ENCODE results near the gene ARMH1. TPM values are rescaled to one million over a fixed set of nuclear protein-coding genes. Genes with fewer than 3 reads are reported as not detected.

ARMH1 gene
- total RNA-seq, 1 experiment from 2014 or later: 2.8 TPM

GRCh38 chr1:44649788-44650158 lies 24.7 kb upstream of the ARMH1 start:
- POLR2A ChIA-PET: no interaction called here

GRCh38 chr1:44650159-44650831 lies 24.2 kb upstream of the ARMH1 start:
- CTCF ChIA-PET: no interaction called here
- in situ Hi-C loops (cut with HindIII; ENCODE audit: low pct_unique_long_range_greater_than_20kb, low sequenced_read_pairs) (no loop called here), intact Hi-C loops (cut with micrococcal nuclease; ENCODE audit: unreplicated experiment) (no loop called here)
- ATAC-seq (no peak), DNase-seq (ENCODE audit: low read depth, low spot score) (no peak)
- no peak overlapping the region for H3K27ac ChIP-seq (ENCODE audit: low read length)
- H3K36me3 ChIP-seq (ENCODE audit: control insufficient read depth, insufficient read depth, low read length): no peaks in the 10 kb centered on the region; the same call in 1 of the 2 replicates
- H3K4me1 ChIP-seq (ENCODE audit: control insufficient read depth, insufficient read depth, low read length): no peaks in the 10 kb centered on the region
- no TSS peak for BruUV-seq (replicated peaks)
- H3K4me3 ChIP-seq (ENCODE audit: low read depth in 2 of 2, low read length in 2 of 2): no peak overlapping the region
- POLR2A ChIA-PET: no interaction called here
- H3K9me3 ChIP-seq (ENCODE audit: control insufficient read depth, insufficient read depth, low read depth, low read length): no peaks in the 10 kb centered on the region
- no peaks in the 10 kb centered on the region for H3K27me3 ChIP-seq (ENCODE audit: control insufficient read depth, insufficient read depth, low read length)
- no peak for TF ChIP-seq CTCF (IDR thresholded peaks at IDR 0.05)
- TF ChIP-seq REST (IDR thresholded peaks at IDR 0.05; ENCODE audit: insufficient read depth in 1 of 2, low read depth in 2 of 2, low read length in 1 of 2): no peak
- no peak for TF ChIP-seq POLR2AphosphoS5 (IDR thresholded peaks at IDR 0.05; ENCODE audit: low read depth, low read length)
- no peak for TF ChIP-seq TCF7L2 (IDR thresholded peaks at IDR 0.05; ENCODE audit: low read depth, low read length)
- no peak for TF ChIP-seq SIN3A (IDR thresholded peaks at IDR 0.05; ENCODE audit: borderline replicate concordance, insufficient read depth, low read depth, low read length)

More at GRCh38 chr1:44649788-44650158, 24.7 kb upstream of the ARMH1 start:
- no peaks in the 10 kb centered on the region for H3K27me3 ChIP-seq (ENCODE audit: control insufficient read depth, insufficient read depth, low read length)
- DNase-seq (ENCODE audit: low read depth, low spot score) (no peak), ATAC-seq (no peak)
- no peaks in the 10 kb centered on the region for H3K9me3 ChIP-seq (ENCODE audit: control insufficient read depth, insufficient read depth, low read depth, low read length)
- in situ Hi-C loops (cut with HindIII; ENCODE audit: low pct_unique_long_range_greater_than_20kb, low sequenced_read_pairs) (no loop called here), intact Hi-C loops (cut with micrococcal nuclease; ENCODE audit: unreplicated experiment) (no loop called here)
- H3K27ac ChIP-seq (ENCODE audit: low read length): no peak overlapping the region
- no peaks in the 10 kb centered on the region for H3K4me1 ChIP-seq (ENCODE audit: control insufficient read depth, insufficient read depth, low read length)
- no peaks in the 10 kb centered on the region; the same call in 1 of the 2 replicates for H3K36me3 ChIP-seq (ENCODE audit: control insufficient read depth, insufficient read depth, low read length)
- TF ChIP-seq REST (IDR thresholded peaks at IDR 0.05; ENCODE audit: insufficient read depth in 1 of 2, low read depth in 2 of 2, low read length in 1 of 2): no peak
- no peak for TF ChIP-seq POLR2AphosphoS5 (IDR thresholded peaks at IDR 0.05; ENCODE audit: low read depth, low read length)
- no peak for TF ChIP-seq TCF7L2 (IDR thresholded peaks at IDR 0.05; ENCODE audit: low read depth, low read length)
- no peak for TF ChIP-seq SIN3A (IDR thresholded peaks at IDR 0.05; ENCODE audit: borderline replicate concordance, insufficient read depth, low read depth, low read length)
- TF ChIP-seq CTCF (IDR thresholded peaks at IDR 0.05): no peak
- CTCF ChIA-PET: no interaction called here
- no peak overlapping the region for H3K4me3 ChIP-seq (ENCODE audit: low read depth in 2 of 2, low read length in 2 of 2)
- no TSS peak for BruUV-seq (replicated peaks)
